Lung (tissue), 12 donors: Measurements from ENCODE around the gene DICER1. TPM values are rescaled to one million over a fixed set of nuclear protein-coding genes. Genes with fewer than 3 reads are reported as not detected.

ENCODE experiments used
- ATAC-seq: fragments of 200-7000 bp; cut with Tn5 transposase; one replicate; pipeline ENCODE4 v1.9.1; 2020; ENCODE audit warnings: moderate number of reproducible peaks; ENCODE audit not compliant: insufficient read depth, low FRiP score
- DNase-seq, 3 donors: peaks; one replicate each; pipeline ENCODE4 v3.0.0-alpha.2; 2013 to 2017
- H3K27ac ChIP-seq, 2 donors: one replicate each; pipeline ENCODE4 v1.5.1; 2013; ENCODE audit warnings: mild to moderate bottlenecking in 2 of 2, moderate library complexity in 2 of 2, control low read depth in 1 of 2, inconsistent platforms in 1 of 2, low read depth in 1 of 2, low read length in 1 of 2
- H3K27me3 ChIP-seq, 3 donors: one replicate each; pipeline ENCODE4 v1.5.1; 2013; ENCODE audit warnings: low read length in 2 of 3; ENCODE audit not compliant: control insufficient read depth in 3 of 3, insufficient read depth in 3 of 3
- H3K36me3 ChIP-seq, 4 donors: one replicate each; pipeline ENCODE4 v1.5.1; 2013; ENCODE audit warnings: low read length in 4 of 4, mild to moderate bottlenecking in 1 of 4, moderate library complexity in 1 of 4; ENCODE audit not compliant: control insufficient read depth in 4 of 4, insufficient read depth in 4 of 4
- H3K4me1 ChIP-seq, 5 donors: one replicate each; pipeline ENCODE4 v1.5.1; 2013; ENCODE audit warnings: low read length in 5 of 5, mild to moderate bottlenecking in 2 of 5, moderate library complexity in 1 of 5; ENCODE audit not compliant: control insufficient read depth in 5 of 5, insufficient read depth in 5 of 5
- H3K4me3 ChIP-seq: one replicate; pipeline ENCODE4 v1.5.1; 2013; ENCODE audit warnings: mild to moderate bottlenecking, control low read depth, moderate library complexity
- H3K9ac ChIP-seq, 2 donors: one replicate each; pipeline ENCODE4 v1.5.1; 2013; ENCODE audit warnings: low read length in 2 of 2, control low read depth in 1 of 2; ENCODE audit not compliant: insufficient read depth in 1 of 2
- H3K9me3 ChIP-seq, 4 donors: one replicate each; pipeline ENCODE4 v1.5.1; 2013; ENCODE audit warnings: low read length in 3 of 4, mild to moderate bottlenecking in 1 of 4, moderate library complexity in 1 of 4; ENCODE audit not compliant: control insufficient read depth in 4 of 4, insufficient read depth in 3 of 4
- CTCF ChIP-seq: IDR thresholded peaks from 2 replicates; pipeline ENCODE4 v1.5.1; 2012; ENCODE audit warnings: mild to moderate bottlenecking; ENCODE audit errors: control extremely low read depth, extremely low read depth
- WGBS, 2 donors: extraction: QIAGEN DNeasy Blood & Tissue Kit; methylation state at CpG; one replicate each; pipeline ENCODE4 v1.1.7; 2013; 5-methylcytosine and 5-hydroxymethylcytosine counted together
- polyA plus RNA-seq, 2 donors: library from polyadenylated mRNA; stranded (reverse); fragments of 200-250 nt; gene quantifications; one replicate each; pipeline ENCODE4 v1.2.1, GENCODE V29; 2013
- total RNA-seq, 2 donors: library from RNA; depleted of rRNA in 1 of 2; stranded (reverse); fragments of >200 nt in 1 of 2; gene quantifications; one replicate each; pipeline ENCODE4 v1.2.1, GENCODE V29; 2014 to 2021
- donor health status: control.
- donor health status: control.
- donor health status: Bipolar disorder and iron deficiency.
- donor health status: healthy.
- donor health status: DM: yes; HTN: yes; CAD: no.

DICER1 gene
- total and polyA plus RNA-seq, 4 donors, result 9.1 to 103 (median 44.1) TPM

GRCh38 chr14:95147597-95147996 is 9.7 kb downstream of the DICER1 start:
- Histone ChIP-seq H3K27me3 (no peaks in the 10 kb centered on the region), H3K4me1 (peaks cover 0 to 19% (median 8%) of the 10 kb centered on the region in 5 donors), H3K4me3 (no peak overlapping the region), H3K9ac (no peak overlapping the region), H3K27ac (no peak overlapping the region), H3K9me3 (peaks cover 0 to 6% (median under 1%) of the 10 kb centered on the region in 4 donors), H3K36me3 (no peaks in the 10 kb centered on the region)
- 94 to 97% methylated on average over 7 of the region's 7 CpGs for WGBS, 2 donors
- DNase-seq, result no peak
- no peak for ATAC-seq
- TF ChIP-seq CTCF, result no peak

GRCh38 chr14:95146079-95146771 is 11.1 kb downstream of the DICER1 start:
- Histone ChIP-seq H3K4me3 (no peak overlapping the region), H3K9ac (no peak overlapping the region), H3K27me3 (no peaks in the 10 kb centered on the region), H3K9me3 (peaks cover 0 to 6% (median 0%) of the 10 kb centered on the region in 4 donors), H3K4me1 (peaks cover 0 to 18% (median 8%) of the 10 kb centered on the region in 5 donors), H3K27ac (no peak overlapping the region), H3K36me3 (no peaks in the 10 kb centered on the region)
- ATAC-seq, result no peak
- 61 to 71% methylated on average over 10 of the region's 10 CpGs for WGBS, 2 donors
- no peak for DNase-seq
- no peak for TF ChIP-seq CTCF

GRCh38 chr14:95144849-95145248 is 12.5 kb downstream of the DICER1 start:
- peaks cover 0 to 15% (median 8%) of the 10 kb centered on the region in 5 donors for H3K4me1 ChIP-seq
- peaks cover 0 to 6% (median 0%) of the 10 kb centered on the region in 4 donors for H3K9me3 ChIP-seq
- H3K27me3 ChIP-seq, result no peaks in the 10 kb centered on the region
- DNase-seq, result no peak
- no peaks in the 10 kb centered on the region for H3K36me3 ChIP-seq
- no peak overlapping the region for H3K4me3 ChIP-seq
- TF ChIP-seq CTCF, result no peak
- no peak overlapping the region for H3K27ac ChIP-seq
- WGBS, 2 donors, result 81 to 93% methylated on average over 2 of the region's 2 CpGs
- no peak overlapping the region for H3K9ac ChIP-seq
- ATAC-seq, result no peak
